HG03521 (cell line): ENCODE measurements around the gene DGAT2.
A peak's percentile ranks its signal among the peaks of the same experiment; 100 is the strongest.

ENCODE experiments used
- ATAC-seq: cut with Tn5 transposase; IDR thresholded peaks from one replicate; pipeline ENCODE4 v1.9.1; 2021; ENCODE audit warnings: mild to moderate bottlenecking, moderate library complexity; ENCODE audit not compliant: unreplicated experiment

The DGAT2 gene

GRCh38 chr11:75778962-75779361 is 10.4 kb downstream of the DGAT2 start:
- no peak for ATAC-seq

GRCh38 chr11:75779960-75780359 is 11.4 kb downstream of the DGAT2 start:
- no peak for ATAC-seq

- ATAC-seq: no peak
These were observed 12.3 kb downstream of the DGAT2 start for GRCh38 chr11:75780888-75781287.

- ATAC-seq: no peak
These were observed 12.7 kb downstream of the DGAT2 start for GRCh38 chr11:75781296-75781695.

- no peak for ATAC-seq
These were observed 13.3 kb downstream of the DGAT2 start for GRCh38 chr11:75781831-75782230.

- no peak for ATAC-seq
These were observed 14.1 kb downstream of the DGAT2 start for GRCh38 chr11:75782540-75783263.

- no peak for ATAC-seq
These were observed 15.0 kb downstream of the DGAT2 start for GRCh38 chr11:75783416-75784084.

GRCh38 chr11:75784085-75784478 is 15.5 kb downstream of the DGAT2 start:
- no peak for ATAC-seq

GRCh38 chr11:75784506-75784905 is 15.9 kb downstream of the DGAT2 start:
- no peak for ATAC-seq

- ATAC-seq: no peak
These were observed 16.6 kb downstream of the DGAT2 start for GRCh38 chr11:75785187-75785586.

GRCh38 chr11:75786101-75786736 is 17.6 kb downstream of the DGAT2 start:
- no peak for ATAC-seq

- ATAC-seq: no peak
These were observed 20.9 kb downstream of the DGAT2 start for GRCh38 chr11:75789521-75789920.

- ATAC-seq: no peak
These were observed 22.4 kb downstream of the DGAT2 start for GRCh38 chr11:75790986-75791385.

- no peak for ATAC-seq
These were observed 23.7 kb downstream of the DGAT2 start for GRCh38 chr11:75792127-75792731.

GRCh38 chr11:75792997-75793800 is 24.6 kb downstream of the DGAT2 start:
- ATAC-seq: no peak

GRCh38 chr11:75793966-75794365 is 25.4 kb downstream of the DGAT2 start:
- no peak for ATAC-seq

GRCh38 chr11:75795276-75796090 is 26.9 kb downstream of the DGAT2 start:
- no peak for ATAC-seq

- ATAC-seq: no peak
These were observed 27.5 kb downstream of the DGAT2 start for GRCh38 chr11:75796091-75796435.

GRCh38 chr11:75797116-75797515 is 28.5 kb downstream of the DGAT2 start:
- ATAC-seq: peak; percentile 68

GRCh38 chr11:75797792-75798191 is 29.2 kb downstream of the DGAT2 start:
- ATAC-seq: no peak
